ENCODE data around the gene DEGS2.

GRCh38 chr14:100147181-100147631, 12.2 kb downstream of the DEGS2 start:
- no peak for TF ChIP-seq TAF1 (IDR thresholded peaks at IDR 0.05; ENCODE audit: low read depth, low read length)
- no peak for TF ChIP-seq POLR2A (IDR thresholded peaks at IDR 0.05; ENCODE audit: low read depth, low read length)
- no peak for TF ChIP-seq SPI1 (IDR thresholded peaks at IDR 0.05; ENCODE audit: low read depth, low read length)
- no peak for TF ChIP-seq POLR2AphosphoS5 (IDR thresholded peaks at IDR 0.05; ENCODE audit: low read depth, low read length)
